Spinal cord (tissue), 10 donors: ENCODE data around the gene TMEM238. TPM values are rescaled to one million over a fixed set of nuclear protein-coding genes. Genes with fewer than 3 reads are reported as not detected.
A peak's percentile ranks its signal among the peaks of the same experiment; 100 is the strongest.
"Not testable (repeated sequence)": the region's sequence is repeated elsewhere in the genome, so short reads cannot be mapped to it uniquely, and the experiment has no call there.

Experiments
- DNase-seq, 6 donors: peaks; one replicate each; pipeline versions ENCODE4 v3.0.0 to v3.0.0-alpha.2; 2013 to 2015; ENCODE audit warnings: low spot score in 6 of 6, low read depth in 4 of 6
- H3K27ac ChIP-seq: one replicate; pipeline ENCODE4 v1.5.1; 2013; ENCODE audit warnings: low read depth, low read length, control low read depth
- H3K27me3 ChIP-seq: one replicate; pipeline ENCODE4 v1.6.1; 2013; ENCODE audit warnings: low read length; ENCODE audit not compliant: control insufficient read depth, insufficient read depth
- H3K36me3 ChIP-seq: one replicate; pipeline ENCODE4 v1.6.1; 2013; ENCODE audit warnings: low read length; ENCODE audit not compliant: control insufficient read depth, insufficient read depth
- H3K4me1 ChIP-seq: one replicate; pipeline ENCODE4 v1.6.1; 2013; ENCODE audit warnings: low read length; ENCODE audit not compliant: control insufficient read depth, insufficient read depth
- H3K4me3 ChIP-seq: one replicate; pipeline ENCODE4 v1.5.1; 2013; ENCODE audit warnings: low read depth, low read length, control low read depth
- H3K9me3 ChIP-seq: one replicate; pipeline ENCODE4 v1.6.1; 2013; ENCODE audit warnings: low read length; ENCODE audit not compliant: control insufficient read depth, insufficient read depth
- WGBS: methylation state at CpG from one replicate; pipeline ENCODE4 v1.1.5; 2013; ENCODE audit warnings: missing lambda C conversion rate; ENCODE audit not compliant: insufficient coverage; 5-methylcytosine and 5-hydroxymethylcytosine counted together
- polyA plus RNA-seq, 2 donors: library from polyadenylated mRNA; unstranded; fragments of 120-200 nt; gene quantifications; one replicate each; pipeline ENCODE4 v1.2.1, GENCODE V29; 2013; ENCODE audit not compliant: insufficient read length in 2 of 2
- total RNA-seq, 2 donors: library from RNA; depleted of rRNA in 1 of 2; stranded (reverse); fragments of 120-200 nt in 1 of 2; fragments of >200 nt in 1 of 2; gene quantifications; one replicate each; pipeline versions ENCODE4 v1.2.3 to v1.2.4, GENCODE V29; 2013 to 2014
- donor health status: healthy.

The TMEM238 gene
- total and polyA plus RNA-seq, 4 donors, result 0.55 to 0.86 (median 0.69) TPM; not detected in 1

- Histone ChIP-seq H3K27ac (no peak overlapping the region), H3K27me3 (no peaks in the 10 kb centered on the region), H3K36me3 (peaks cover 76% of the 10 kb centered on the region), H3K4me3 (no peak overlapping the region), H3K9me3 (no peaks in the 10 kb centered on the region), H3K4me1 (peaks cover 63% of the 10 kb centered on the region)
- DNase-seq, result peak in 2 of 6 donors; percentile 70 to 80
- 35% methylated on average over 9 of the region's 9 CpGs for WGBS
Observed at GRCh38 chr19:55344444-55344843, 39.6 kb downstream of the TMEM238 start.

GRCh38 chr19:55341595-55342531 lies 42.2 kb downstream of the TMEM238 start:
- Histone ChIP-seq H3K27ac (no peak overlapping the region), H3K36me3 (peaks cover 53% of the 10 kb centered on the region), H3K4me3 (no peak overlapping the region), H3K27me3 (no peaks in the 10 kb centered on the region), H3K4me1 (peaks cover 63% of the 10 kb centered on the region), H3K9me3 (no peaks in the 10 kb centered on the region)
- 78% methylated on average over 43 of the region's 50 CpGs for WGBS
- DNase-seq, result no peak

- no peaks in the 10 kb centered on the region for H3K9me3 ChIP-seq
- peaks cover 46% of the 10 kb centered on the region for H3K36me3 ChIP-seq
- DNase-seq, result peak in 2 of 6 donors; percentile 82 to 84
- peak overlapping the region; percentile 86 for H3K27ac ChIP-seq
- peaks cover 63% of the 10 kb centered on the region for H3K4me1 ChIP-seq
- peak overlapping the region; percentile 68 for H3K4me3 ChIP-seq
- no peaks in the 10 kb centered on the region for H3K27me3 ChIP-seq
- 0% methylated on average over 1 of the region's 15 CpGs for WGBS
Observed at GRCh38 chr19:55341171-55341588, 42.9 kb downstream of the TMEM238 start.

GRCh38 chr19:55340784-55341147 lies 43.3 kb downstream of the TMEM238 start:
- DNase-seq, result peak in 2 of 6 donors; percentile 56 to 73
- H3K4me3 ChIP-seq, result peak overlapping the region; percentile 68
- no peaks in the 10 kb centered on the region for H3K9me3 ChIP-seq
- H3K4me1 ChIP-seq, result peaks cover 61% of the 10 kb centered on the region
- H3K27me3 ChIP-seq, result no peaks in the 10 kb centered on the region
- 0% methylated on average over 11 of the region's 24 CpGs for WGBS
- H3K36me3 ChIP-seq, result peaks cover 42% of the 10 kb centered on the region
- H3K27ac ChIP-seq, result peak overlapping the region; percentile 86

- H3K36me3 ChIP-seq, result peaks cover 36% of the 10 kb centered on the region
- peak overlapping the region; percentile 86 for H3K27ac ChIP-seq
- peaks cover 55% of the 10 kb centered on the region for H3K4me1 ChIP-seq
- H3K4me3 ChIP-seq, result peak overlapping the region; percentile 68
- DNase-seq, result no peak
- no peaks in the 10 kb centered on the region for H3K9me3 ChIP-seq
- WGBS, result under 1% methylated on average over 33 of the region's 44 CpGs
- no peaks in the 10 kb centered on the region for H3K27me3 ChIP-seq
Observed at GRCh38 chr19:55339889-55340783, 44.0 kb downstream of the TMEM238 start.

- Histone ChIP-seq H3K4me1 (peaks cover 47% of the 10 kb centered on the region), H3K27ac (peak within 1 kb of the TSS; percentile 97), H3K27me3 (no peaks in the 10 kb centered on the region), H3K9me3 (no peaks in the 10 kb centered on the region), H3K36me3 (peaks cover 28% of the 10 kb centered on the region), H3K4me3 (peak within 1 kb of the TSS; percentile 68)
- DNase-seq, result peak; percentile 100
- WGBS, result under 1% methylated on average over 58 of the region's 63 CpGs
Observed at GRCh38 chr19:55339105-55339888, 44.8 kb downstream of the TMEM238 start, which contains the start of gene KMT5C. Gene KMT5C (plus strand): TSS chr19:55339876. CDS start chr19:55341937, 2,061 bp downstream.

GRCh38 chr19:55336101-55336500 lies 48.0 kb downstream of the TMEM238 start:
- peaks cover 23% of the 10 kb centered on the region for H3K4me1 ChIP-seq
- no CpG with 5 or more reads among the region's 7 CpGs for WGBS
- H3K27me3 ChIP-seq, result no peaks in the 10 kb centered on the region
- no peak overlapping the region for H3K27ac ChIP-seq
- no peaks in the 10 kb centered on the region for H3K9me3 ChIP-seq
- DNase-seq, result no peak
- H3K36me3 ChIP-seq, result no peaks in the 10 kb centered on the region
- no peak overlapping the region for H3K4me3 ChIP-seq

GRCh38 chr19:55333870-55334269 lies 50.2 kb downstream of the TMEM238 start:
- Histone ChIP-seq H3K27ac (no peak overlapping the region), H3K4me1 (peaks cover 9% of the 10 kb centered on the region), H3K9me3 (no peaks in the 10 kb centered on the region), H3K36me3 (no peaks in the 10 kb centered on the region), H3K4me3 (no peak overlapping the region), H3K27me3 (no peaks in the 10 kb centered on the region)
- 79% methylated on average over 9 of the region's 11 CpGs for WGBS
- DNase-seq, result no peak

- not testable (repeated sequence) for H3K4me3 ChIP-seq, H3K4me1 ChIP-seq, H3K27ac ChIP-seq, H3K9me3 ChIP-seq, H3K36me3 ChIP-seq, DNase-seq, H3K27me3 ChIP-seq
- 78% methylated on average over 1 of the region's 6 CpGs for WGBS
Observed at GRCh38 chr19:55329791-55330190, 54.3 kb downstream of the TMEM238 start.
